Gastrocnemius medialis (tissue), 4 donors: ENCODE results near the gene LRFN3. TPM values are rescaled to one million over a fixed set of nuclear protein-coding genes. Genes with fewer than 3 reads are reported as not detected.

ENCODE experiments used
- ATAC-seq, 2 donors: fragments of 150-250 bp; one replicate each; pipeline ENCODE4 v1.9.1; 2016
- DNase-seq, 2 donors: peaks; one replicate each; pipeline ENCODE4 v3.0.0-alpha.2; 2019
- H3K27ac ChIP-seq, 4 donors: fragments of 200-600 bp; sonication (generic); 1 replicate in 1 of 4; 2 replicates in 3 of 4; pipeline ENCODE4 v1.5.1; 2016 to 2018; ENCODE audit warnings: mild to moderate bottlenecking in 2 of 4, moderate library complexity in 1 of 4
- H3K27me3 ChIP-seq, 3 donors: fragments of 200-600 bp; sonication (generic) in 2 of 3; 1 replicate in 1 of 3; 2 replicates in 2 of 3; pipeline versions ENCODE4 v1.5.1 to v1.6.0; 2016 to 2019; ENCODE audit warnings: mild to moderate bottlenecking in 1 of 3, moderate library complexity in 1 of 3
- H3K36me3 ChIP-seq, 2 donors: fragments of 200-600 bp; sonication (generic) in 1 of 2; one replicate each; pipeline ENCODE4 v1.5.1; 2017 to 2018
- H3K4me1 ChIP-seq, 2 donors: fragments of 200-600 bp; sonication (generic) in 1 of 2; one replicate each; pipeline ENCODE4 v1.5.1; 2016 to 2017; ENCODE audit warnings: mild to moderate bottlenecking in 2 of 2
- H3K4me3 ChIP-seq, 4 donors: fragments of 200-600 bp; sonication (generic) in 3 of 4; 1 replicate in 1 of 4; 2 replicates in 3 of 4; pipeline ENCODE4 v1.5.1; 2016 to 2019; ENCODE audit warnings: mild to moderate bottlenecking in 2 of 4
- H3K9me3 ChIP-seq, 3 donors: fragments of 200-600 bp; sonication (generic) in 2 of 3; 1 replicate in 1 of 3; 2 replicates in 2 of 3; pipeline ENCODE4 v1.5.1; 2016 to 2019
- CTCF ChIP-seq, 5 experiments: fragments of 450-650 bp in 3 of 5; fragments of 200-600 bp in 2 of 5; sonication (generic) in 2 of 5; IDR thresholded peaks in 4 of 5; conservative IDR thresholded peaks in 1 of 5; 1 replicate in 4 of 5; 2 replicates in 1 of 5; pipeline ENCODE4 v1.5.1; 2016 to 2019; ENCODE audit warnings: antibody characterized with exemption in 5 of 5, mild to moderate bottlenecking in 3 of 5, moderate library complexity in 3 of 5
- POLR2A ChIP-seq, 2 donors: fragments of 450-650 bp; IDR thresholded peaks; one replicate each; pipeline ENCODE4 v1.6.1; 2017; ENCODE audit warnings: antibody characterized with exemption in 2 of 2, mild to moderate bottlenecking in 2 of 2, moderate library complexity in 2 of 2
- in situ Hi-C, 4 donors: fragments of 200-750 bp; cut with MboI; loops; one replicate each; pipeline versions ENCODE4 v1.15.0 to v1.8.0; 2017; ENCODE audit warnings: low sequenced_read_pairs in 4 of 4
- intact Hi-C: fragments of 100-400 bp; cut with DNase I; formaldehyde crosslinking; loops from one replicate; pipeline ENCODE4 v1.15.1; 2023; ENCODE audit warnings: low total_unique reads
- total RNA-seq, 4 donors: library from RNA; depleted of rRNA; stranded (reverse); fragments of >200 nt; gene quantifications; one replicate each; pipeline versions ENCODE4 v1.1.0 to v1.2.3, GENCODE V29; 2016

Gene LRFN3
- total RNA-seq, 4 donors from 2014 or later: 7.4 to 18.2 (median 12.8) TPM

GRCh38 chr19:35897706-35898451 lies 38.3 kb upstream of the LRFN3 start:
- H3K27ac ChIP-seq: peak overlapping the region in 2 of 4 donors; percentile 64 to 79
- H3K4me3 ChIP-seq: peak overlapping the region; percentile 63 to 87 (median 66)
- in situ Hi-C loops (no loop called here), intact Hi-C loops (no loop called here)
- H3K4me1 ChIP-seq: peaks cover 9 to 21% of the 10 kb centered on the region in 2 donors
- no peaks in the 10 kb centered on the region for H3K9me3 ChIP-seq
- H3K36me3 ChIP-seq: peaks cover 0 to 5% of the 10 kb centered on the region in 2 donors
- ATAC-seq (no peak), DNase-seq (no peak)
- peaks cover 0 to 3% (median 0%) of the 10 kb centered on the region in 3 donors for H3K27me3 ChIP-seq
- no peak for TF ChIP-seq CTCF (IDR thresholded peaks at IDR 0.05 in 4 of 5, conservative IDR thresholded peaks at IDR 0.05 in 1 of 5)
- TF ChIP-seq POLR2A (IDR thresholded peaks at IDR 0.05): no peak

- TF ChIP-seq CTCF (IDR thresholded peaks at IDR 0.05 in 4 of 5, conservative IDR thresholded peaks at IDR 0.05 in 1 of 5) (no peak), POLR2A (IDR thresholded peaks at IDR 0.05) (no peak)
- peaks cover 0 to 3% (median 0%) of the 10 kb centered on the region in 3 donors for H3K27me3 ChIP-seq
- peak overlapping the region; percentile 63 to 87 (median 66) for H3K4me3 ChIP-seq
- DNase-seq (no peak), ATAC-seq (no peak)
- peaks cover 0 to 5% of the 10 kb centered on the region in 2 donors for H3K36me3 ChIP-seq
- intact Hi-C loops (no loop called here), in situ Hi-C loops (no loop called here)
- peaks cover 9 to 21% of the 10 kb centered on the region in 2 donors for H3K4me1 ChIP-seq
- H3K9me3 ChIP-seq: no peaks in the 10 kb centered on the region
- H3K27ac ChIP-seq: peak overlapping the region; percentile 49 to 79 (median 69)
Measured at GRCh38 chr19:35898499-35898809, 37.7 kb upstream of the LRFN3 start.

- no peaks in the 10 kb centered on the region for H3K9me3 ChIP-seq
- peak; percentile 84 to 86 for ATAC-seq
- H3K4me3 ChIP-seq: peak overlapping the region; percentile 63 to 87 (median 66)
- in situ Hi-C loops (no loop called here), intact Hi-C loops (loop anchor here (1.0 kb wide), 1 partner anchor 32 kb away; no protein-coding TSS in a partner anchor)
- peaks cover 9 to 21% of the 10 kb centered on the region in 2 donors for H3K4me1 ChIP-seq
- peaks cover 0 to 3% (median 0%) of the 10 kb centered on the region in 3 donors for H3K27me3 ChIP-seq
- peak overlapping the region; percentile 49 to 79 (median 69) for H3K27ac ChIP-seq
- DNase-seq: peak; percentile 60 to 66
- TF ChIP-seq CTCF (IDR thresholded peaks at IDR 0.05 in 4 of 5, conservative IDR thresholded peaks at IDR 0.05 in 1 of 5): no peak
- peak in 1 of 2 donors; percentile 38 for TF ChIP-seq POLR2A (IDR thresholded peaks at IDR 0.05)
- peaks cover 0 to 2% of the 10 kb centered on the region in 2 donors for H3K36me3 ChIP-seq
Measured at GRCh38 chr19:35899547-35900214, 36.5 kb upstream of the LRFN3 start.

GRCh38 chr19:35901055-35901644 lies 35.0 kb upstream of the LRFN3 start:
- intact Hi-C loops: no loop called here
- TF ChIP-seq POLR2A (IDR thresholded peaks at IDR 0.05): no peak
- peaks cover 9 to 21% of the 10 kb centered on the region in 2 donors for H3K4me1 ChIP-seq
- peak overlapping the region in 3 of 4 donors; percentile 64 to 87 (median 69) for H3K4me3 ChIP-seq
- H3K27ac ChIP-seq: peak overlapping the region in 3 of 4 donors; percentile 49 to 79 (median 64)
- ATAC-seq: no peak
- no peaks in the 10 kb centered on the region for H3K36me3 ChIP-seq
- H3K9me3 ChIP-seq: no peaks in the 10 kb centered on the region
- DNase-seq: no peak
- peaks cover 0 to 3% (median 0%) of the 10 kb centered on the region in 3 donors for H3K27me3 ChIP-seq
- in situ Hi-C loops: no loop called here
